GM12892 (cell line): ENCODE results near the gene PPP6R2.
"Not testable (repeated sequence)": the region's sequence is repeated elsewhere in the genome, so short reads cannot be mapped to it uniquely, and the experiment has no call there.

Source experiments
- DNase-seq: peaks from one replicate; pipeline ENCODE4 v3.0.0; 2011; ENCODE audit not compliant: insufficient read length
- FAIRE-seq: peaks from 2 replicates; lab custom pipeline; 2011; peaks lifted over from hg19 to GRCh38; lab: Jason Lieb, UNC
- POLR2A ChIP-seq: IDR thresholded peaks from 2 replicates; pipeline ENCODE4 v1.6.1; 2011; ENCODE audit warnings: low read depth, low read length, control low read depth
- POLR2AphosphoS5 ChIP-seq: IDR thresholded peaks from 2 replicates; pipeline ENCODE4 v1.6.1; 2011; ENCODE audit warnings: low read depth, low read length, control low read depth
- TAF1 ChIP-seq: IDR thresholded peaks from 2 replicates; pipeline ENCODE4 v1.6.1; 2011; ENCODE audit warnings: low read depth, mild to moderate bottlenecking, control low read depth, low read length, borderline replicate concordance

PPP6R2 gene

DNA sequence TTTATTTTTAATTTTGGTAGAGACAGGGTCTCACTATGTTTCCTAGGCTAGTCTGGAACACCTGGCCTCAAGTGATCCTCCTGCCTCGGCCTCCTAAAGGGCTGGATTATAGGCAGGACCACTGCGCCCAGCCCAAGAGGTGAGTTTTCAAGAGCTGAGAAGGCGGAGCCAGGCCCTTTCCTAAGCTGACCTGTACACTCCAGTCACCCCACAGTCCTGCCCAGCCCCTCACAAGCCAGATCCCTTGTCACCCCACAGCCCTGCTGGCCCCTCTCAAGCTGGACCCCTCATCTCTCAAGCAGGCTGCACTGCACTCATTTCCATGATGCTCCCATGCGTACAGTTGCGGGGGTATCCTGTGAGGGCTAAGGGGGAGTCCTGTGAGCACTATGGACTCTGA, 19.2 kb upstream of the PPP6R2 start:
- TF ChIP-seq POLR2AphosphoS5 (no peak), TAF1 (no peak), POLR2A (no peak)
- FAIRE-seq (no peak), DNase-seq (no peak)

DNA sequence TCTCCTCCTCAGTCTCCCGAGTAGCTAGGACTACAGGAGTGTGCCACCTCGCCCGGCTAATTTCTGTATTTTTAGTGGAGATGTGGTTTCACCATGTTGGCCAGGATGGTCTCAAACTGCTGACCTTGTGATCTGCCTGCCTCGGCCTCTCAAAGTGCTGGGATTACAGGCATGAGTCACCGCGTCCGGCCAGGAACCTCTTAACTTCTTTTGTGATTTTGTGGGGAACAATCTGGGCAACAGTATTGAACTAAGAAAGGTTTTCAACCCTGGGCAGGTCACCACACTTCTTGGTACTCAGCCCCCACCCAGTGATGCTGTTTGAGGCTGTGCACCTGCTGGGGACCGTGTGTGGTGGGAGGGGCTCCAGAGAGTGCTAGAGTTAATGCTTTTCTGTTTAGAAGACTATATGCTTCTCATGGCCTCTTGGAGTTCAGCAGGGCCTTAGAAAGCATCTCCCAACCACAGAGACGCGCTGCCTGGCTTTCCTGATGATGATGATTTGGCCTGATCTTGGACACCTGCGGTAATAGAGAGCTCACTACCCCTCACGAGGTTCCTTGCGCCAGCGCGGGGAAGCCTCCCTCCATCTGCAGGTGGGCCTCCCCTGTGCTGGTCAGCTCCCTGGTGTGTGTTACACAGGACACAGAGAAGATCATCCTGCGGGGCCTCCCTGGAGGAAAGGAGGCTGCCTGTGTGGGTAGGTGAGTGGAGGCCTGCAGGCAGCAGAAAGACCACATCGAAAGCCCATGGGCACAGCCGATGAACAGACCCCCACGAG, 17.5 kb upstream of the PPP6R2 start:
- no peak for DNase-seq
- TF ChIP-seq POLR2A = no peak
- TF ChIP-seq TAF1 = no peak
- no peak for TF ChIP-seq POLR2AphosphoS5
- FAIRE-seq = no peak

DNA sequence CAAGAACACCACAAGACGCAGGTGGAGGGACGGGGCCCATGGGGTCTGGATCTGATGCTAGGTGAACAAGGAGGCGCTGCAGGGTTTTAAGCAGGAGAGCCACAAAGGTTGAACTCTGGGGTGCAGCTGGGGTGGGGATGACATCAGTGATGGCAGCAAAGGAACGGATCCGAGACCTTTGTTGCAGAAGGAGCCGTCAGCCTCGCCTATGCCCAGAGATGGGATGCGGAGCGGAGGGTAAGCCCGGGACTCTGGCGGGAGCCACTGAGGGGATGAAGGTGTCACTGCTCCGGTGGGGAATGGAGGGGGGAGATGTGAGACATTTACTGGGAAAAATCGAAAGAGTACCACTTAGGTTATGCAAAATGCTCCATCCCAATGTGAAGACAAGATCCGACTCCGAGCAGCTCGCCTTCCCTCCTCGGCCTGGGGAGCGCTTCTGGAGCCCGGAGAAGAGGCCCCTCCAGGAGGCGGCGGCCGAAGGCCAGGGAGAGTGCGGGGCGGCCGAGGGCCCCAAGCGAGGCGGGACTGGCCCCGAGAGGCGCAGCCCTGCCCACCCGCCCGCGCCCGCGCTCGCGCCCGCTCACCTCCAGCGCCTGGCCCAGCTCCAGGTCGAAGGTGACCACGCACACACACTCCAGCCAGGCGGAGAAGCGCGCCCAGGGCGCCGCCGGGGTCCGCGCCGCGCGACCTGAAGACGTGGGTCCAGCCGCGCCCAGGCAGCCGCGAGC, 16.7 kb upstream of the PPP6R2 start:
- FAIRE-seq (no peak), DNase-seq (no peak)
- TF ChIP-seq POLR2AphosphoS5 (no peak), TAF1 (no peak), POLR2A (no peak)

DNA sequence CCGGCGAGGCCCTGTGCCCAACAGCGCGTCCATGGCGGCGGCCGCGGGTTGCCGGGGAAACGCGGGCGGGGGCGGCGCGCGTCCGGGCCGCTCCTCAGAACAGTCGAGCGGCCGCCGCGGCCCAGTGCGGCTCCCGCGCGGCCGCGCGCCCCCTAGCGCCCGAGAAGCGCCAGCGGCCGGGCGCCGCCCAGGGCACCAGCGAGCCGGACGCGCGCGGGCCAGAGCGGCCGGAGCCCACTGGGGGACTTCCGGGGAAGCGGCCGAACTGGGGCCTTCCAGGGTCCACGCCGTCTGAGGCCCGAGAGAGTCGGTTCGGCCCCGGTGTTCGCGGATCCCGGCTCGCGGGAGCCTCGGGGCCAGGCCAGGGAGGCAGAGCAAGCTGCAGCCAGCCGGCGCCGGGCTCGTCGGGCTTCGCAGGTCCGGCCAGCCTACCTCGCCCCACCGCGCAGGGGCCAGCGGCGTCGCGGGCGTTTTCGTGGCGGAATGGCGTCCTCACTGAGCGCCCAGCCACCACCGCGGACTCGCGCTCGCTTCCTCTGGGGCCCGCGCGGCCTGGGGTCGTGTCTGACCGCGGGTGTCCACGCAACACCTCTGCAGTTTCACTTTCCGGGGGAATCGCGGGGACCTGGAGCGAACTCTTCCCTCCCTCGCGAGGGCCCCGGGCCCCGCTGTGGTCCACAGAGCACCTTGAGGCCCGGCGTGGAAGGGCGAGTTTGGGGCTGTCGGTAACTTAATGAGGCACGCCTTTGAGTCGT, 16.0 kb upstream of the PPP6R2 start, which contains the start of gene DENND6B:
Gene DENND6B (minus strand): TSS at position 57 of the 755 bp plus-strand sequence. CDS start 24 bp downstream, at position 33.
- FAIRE-seq = peak; percentile 88
- peak; percentile 89 for DNase-seq
- TF ChIP-seq POLR2A (peak; percentile 74; the same call in 1 of the 2 replicates), POLR2AphosphoS5 (no peak; the same call in 1 of the 2 replicates), TAF1 (peak; percentile 23; the same call in 1 of the 2 replicates)

DNA sequence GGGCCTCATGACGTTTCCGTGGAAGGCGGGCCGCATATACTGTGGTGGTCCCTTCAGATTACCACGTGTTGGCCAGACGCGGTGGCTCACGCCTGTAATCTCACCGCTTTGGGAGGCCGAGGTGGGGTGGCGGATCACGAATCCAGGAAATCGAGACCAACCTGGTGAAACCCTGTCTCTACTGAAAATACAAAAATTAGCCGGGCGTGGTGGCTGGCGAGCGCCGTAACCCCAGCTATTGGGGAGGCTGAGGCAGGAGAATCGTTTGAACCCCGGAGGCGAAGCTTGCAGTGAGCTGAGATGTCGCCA, 15.5 kb upstream of the PPP6R2 start:
- TF ChIP-seq POLR2AphosphoS5 = no peak
- no peak for TF ChIP-seq POLR2A
- TF ChIP-seq TAF1 = no peak
- DNase-seq (no peak), FAIRE-seq (no peak)

DNA sequence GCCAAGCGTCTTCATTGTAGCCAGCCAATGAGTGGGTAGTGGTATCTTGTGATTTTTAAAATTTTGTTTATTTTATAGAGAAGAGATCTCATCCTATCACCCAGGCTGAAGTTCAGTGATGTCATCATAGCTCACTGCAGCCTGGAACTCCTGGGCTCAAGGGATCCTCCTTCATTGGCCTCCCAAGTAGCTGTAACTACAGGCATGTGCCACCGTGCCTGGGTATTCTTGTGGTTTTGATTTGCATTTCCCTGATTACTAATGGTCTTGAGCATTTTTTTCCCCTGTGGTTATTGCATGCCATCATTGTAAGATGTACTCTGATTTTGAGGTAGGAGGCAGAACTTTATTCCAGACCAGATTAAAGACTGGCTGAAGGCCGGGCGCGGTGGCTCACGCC, 13.9 kb upstream of the PPP6R2 start:
- DNase-seq (no peak), FAIRE-seq (no peak)
- TF ChIP-seq TAF1 = no peak
- TF ChIP-seq POLR2A = no peak
- TF ChIP-seq POLR2AphosphoS5 = no peak

DNA sequence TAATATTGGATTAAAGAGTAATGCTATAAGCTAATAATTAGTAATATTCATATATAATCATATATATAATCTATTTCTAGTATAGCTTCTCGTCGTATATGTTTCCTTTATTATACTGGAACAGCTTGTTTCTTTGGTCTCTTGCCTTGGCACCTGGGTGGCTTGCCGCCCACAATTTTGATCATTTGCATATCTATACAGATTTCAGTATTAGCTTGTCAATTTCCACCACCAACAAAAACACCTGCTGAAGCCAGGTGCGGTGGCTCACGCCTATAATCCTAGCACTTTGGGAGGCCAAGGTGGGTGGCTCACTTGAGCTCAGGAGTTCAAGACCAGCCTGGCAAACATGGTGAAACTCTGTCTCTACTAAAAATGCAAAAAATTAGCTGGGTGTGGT, 8.7 kb upstream of the PPP6R2 start:
- not testable (repeated sequence) for FAIRE-seq, DNase-seq

DNA sequence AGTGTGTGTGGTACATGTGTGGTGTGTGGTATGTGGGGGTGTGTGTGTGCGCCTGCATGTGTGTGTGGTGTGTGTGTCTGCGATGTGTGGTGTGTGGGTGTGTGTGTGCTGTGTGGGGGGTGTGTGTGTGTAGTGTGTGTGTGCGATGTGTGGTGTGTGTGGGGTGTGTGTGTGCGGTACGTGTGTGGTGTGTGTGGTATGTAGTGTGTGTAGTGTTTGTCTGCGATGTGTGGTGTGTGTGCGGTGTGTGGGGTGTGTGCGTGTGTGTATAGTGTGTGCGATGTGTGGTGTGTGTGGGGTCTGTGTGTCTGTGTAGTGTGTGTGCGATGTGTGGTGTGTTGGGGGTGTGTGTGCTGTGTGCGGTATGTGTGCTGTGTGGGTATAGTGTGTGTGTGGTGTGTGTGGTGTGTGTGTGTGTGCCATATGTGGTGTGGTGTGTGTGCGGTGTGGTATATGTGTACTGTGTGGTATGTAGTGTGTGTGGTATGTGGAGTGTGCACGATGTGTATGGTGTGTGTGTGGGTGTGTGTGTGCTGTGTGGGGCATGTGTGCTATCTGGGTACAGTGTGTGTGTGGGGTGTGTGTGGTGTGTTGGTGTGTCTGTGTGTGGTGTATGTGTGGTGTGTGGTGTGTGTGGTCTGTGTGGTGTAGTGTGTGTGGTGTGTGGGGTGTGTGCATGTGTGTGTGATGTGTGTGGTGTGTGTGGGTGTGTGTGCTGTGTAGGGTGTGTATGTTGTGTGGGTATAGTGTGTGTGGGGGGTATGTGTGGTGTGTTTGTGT, 5.7 kb upstream of the PPP6R2 start:
- DNase-seq = no peak
- FAIRE-seq = no peak
- TF ChIP-seq POLR2A = no peak
- no peak for TF ChIP-seq TAF1
- TF ChIP-seq POLR2AphosphoS5 = no peak

DNA sequence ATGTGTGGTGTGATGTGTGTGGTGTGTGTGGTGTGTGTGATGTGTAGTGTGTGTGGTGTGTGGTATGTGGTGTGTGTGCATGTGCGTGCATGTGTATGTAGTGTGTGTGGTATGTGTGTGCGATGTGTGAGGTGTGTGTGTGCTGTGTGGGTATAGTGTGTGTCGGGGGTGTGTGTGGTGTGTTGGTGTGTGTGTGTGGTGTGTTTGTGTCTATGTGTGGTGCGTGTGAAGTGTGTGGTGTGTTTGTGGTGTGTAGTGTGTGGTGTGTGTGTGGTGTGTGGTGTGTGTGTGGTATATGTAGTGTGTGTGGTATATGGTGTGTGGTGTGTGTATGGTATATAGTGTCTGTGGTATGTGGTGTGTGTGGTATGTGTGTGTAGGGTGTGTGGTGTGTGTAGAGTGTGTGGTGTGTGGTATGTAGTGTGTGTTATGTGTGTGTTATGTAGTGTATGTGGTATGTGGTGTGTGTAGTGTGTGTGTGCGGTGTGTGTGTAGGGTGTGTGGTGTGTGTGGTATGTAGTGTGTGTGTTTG, 5.0 kb upstream of the PPP6R2 start:
- DNase-seq (no peak), FAIRE-seq (no peak)
- TF ChIP-seq TAF1 (no peak), POLR2A (no peak), POLR2AphosphoS5 (no peak)

DNA sequence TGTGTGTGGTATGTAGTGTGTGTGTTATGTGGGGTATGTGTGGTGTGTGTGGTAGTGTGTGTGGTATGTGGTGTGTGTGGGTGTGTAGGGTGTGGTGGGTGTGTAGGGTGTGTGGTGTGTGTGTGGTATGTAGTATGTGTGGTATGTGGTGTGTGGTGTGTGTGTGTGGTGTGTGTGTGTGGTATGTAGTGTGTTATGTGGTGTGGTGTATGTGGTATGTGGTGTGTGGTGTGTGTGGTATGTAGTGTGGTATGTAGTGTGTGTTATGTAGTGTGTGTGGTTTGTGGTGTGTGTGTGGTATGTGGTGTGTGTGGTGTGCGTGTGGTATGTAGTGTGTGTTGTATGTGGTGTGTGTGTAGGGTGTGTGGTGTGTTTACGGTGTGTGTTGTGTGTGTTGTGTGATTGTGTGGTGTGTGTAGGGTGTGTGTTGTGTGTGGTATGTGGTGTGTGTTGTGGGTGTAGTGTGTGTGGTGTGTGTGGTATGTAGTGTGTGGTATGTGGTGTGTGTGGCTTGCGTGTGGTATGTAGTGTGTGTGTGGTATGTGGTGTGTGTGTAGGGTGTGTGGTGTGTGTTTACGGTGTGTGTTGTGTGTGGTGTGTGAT, 4.2 kb upstream of the PPP6R2 start:
- TF ChIP-seq POLR2AphosphoS5 (no peak), TAF1 (no peak), POLR2A (no peak)
- DNase-seq = no peak
- FAIRE-seq = peak; percentile 95
